AML-193 (cell line): Measurements from ENCODE around the gene KCNQ1.

Experiments used
- DNase-seq, 2 experiments: peaks; one replicate each; lab custom pipeline; 2025; lab: John Stamatoyannopoulos, UW

The KCNQ1 gene

GRCh38 chr11:2732940-2733628, 288.3 kb downstream of the KCNQ1 start:
- no peak for DNase-seq

DNA sequence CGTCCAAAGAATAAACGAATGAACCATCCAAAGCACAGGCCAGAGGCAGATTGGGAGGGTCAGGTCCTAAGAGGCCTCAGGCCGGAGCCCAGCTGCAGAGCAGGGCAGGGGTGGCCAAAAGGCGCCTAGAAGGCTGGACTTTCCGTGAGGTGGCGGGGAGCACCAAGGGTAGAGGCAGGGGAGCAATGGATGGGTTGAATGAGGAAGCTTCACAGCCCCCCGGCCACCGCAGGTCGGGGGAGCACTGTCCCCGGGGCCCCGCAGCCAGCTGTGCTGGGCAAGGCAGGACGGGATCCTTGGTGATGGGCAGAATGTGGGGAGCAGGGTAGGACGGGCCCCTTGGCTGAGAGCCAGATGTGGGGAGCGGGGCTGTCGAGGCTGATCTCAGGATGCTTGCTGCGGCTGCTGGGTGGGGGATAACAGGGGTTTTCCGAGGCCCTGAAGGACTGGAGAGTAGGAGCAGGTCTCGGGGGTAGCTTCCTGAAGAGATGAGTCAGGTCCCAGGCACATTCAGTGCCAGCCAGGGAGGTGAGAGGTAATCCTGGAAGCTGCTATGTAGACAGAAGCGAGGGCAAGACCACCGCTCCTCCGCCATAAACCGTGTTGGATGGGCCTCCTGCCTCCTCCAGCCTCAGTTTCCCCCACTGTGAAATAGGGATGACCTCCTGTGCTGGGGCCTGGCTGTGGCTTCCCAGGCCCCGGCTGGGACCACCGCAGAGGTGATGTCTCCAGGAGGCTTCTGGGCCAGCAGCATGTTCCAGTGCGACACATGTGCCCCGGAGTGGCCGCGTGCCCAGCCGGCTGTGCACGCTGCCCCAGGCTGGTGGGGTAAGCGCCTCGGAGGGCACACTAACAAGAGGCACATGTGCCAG, 289.6 kb downstream of the KCNQ1 start:
- no peak for DNase-seq

- no peak for DNase-seq
These were observed 290.3 kb downstream of the KCNQ1 start for GRCh38 chr11:2735053-2735589.

- DNase-seq = no peak
These were observed 291.9 kb downstream of the KCNQ1 start for GRCh38 chr11:2736577-2737225.

DNA sequence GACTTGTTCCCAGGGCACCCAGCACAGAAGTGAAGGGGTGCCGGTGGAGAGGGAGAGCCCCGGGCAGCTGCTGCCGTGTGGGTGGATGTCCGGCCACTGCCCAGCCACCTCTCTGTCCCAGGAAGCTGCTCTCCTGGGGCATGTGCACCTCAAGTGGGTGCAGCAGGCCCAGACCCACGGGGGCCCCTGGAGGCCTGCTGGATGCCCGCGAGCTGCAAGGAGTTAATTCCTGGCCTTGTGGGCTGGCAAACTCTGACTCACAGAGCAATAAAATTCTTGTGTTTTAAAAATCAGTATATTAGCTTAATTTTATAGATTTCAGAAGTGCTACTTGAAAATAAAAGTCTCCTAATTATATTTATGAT, 292.4 kb downstream of the KCNQ1 start:
- no peak for DNase-seq

DNA sequence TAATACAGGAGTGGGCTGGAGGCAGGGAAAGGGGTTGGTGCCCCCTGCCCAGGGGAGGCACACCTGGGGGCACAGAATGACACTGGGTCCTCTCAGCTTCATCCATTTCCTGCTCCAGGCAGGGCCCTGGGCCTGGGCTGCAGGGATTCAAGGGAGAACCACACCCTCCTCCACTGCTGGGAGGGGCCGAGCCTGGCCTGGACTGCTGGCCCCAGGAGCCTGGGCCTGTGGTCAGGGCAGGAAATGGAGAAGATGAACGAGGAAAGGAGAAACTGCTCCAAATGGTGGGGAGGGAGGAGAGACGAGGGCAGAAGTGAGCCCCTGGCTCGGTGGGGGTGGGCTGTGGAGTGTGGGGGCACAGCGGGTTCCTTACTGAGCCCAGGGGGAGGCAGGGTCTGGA, 293.1 kb downstream of the KCNQ1 start:
- DNase-seq = no peak

- DNase-seq = no peak
These were observed 294.0 kb downstream of the KCNQ1 start for GRCh38 chr11:2738551-2739431.

DNA sequence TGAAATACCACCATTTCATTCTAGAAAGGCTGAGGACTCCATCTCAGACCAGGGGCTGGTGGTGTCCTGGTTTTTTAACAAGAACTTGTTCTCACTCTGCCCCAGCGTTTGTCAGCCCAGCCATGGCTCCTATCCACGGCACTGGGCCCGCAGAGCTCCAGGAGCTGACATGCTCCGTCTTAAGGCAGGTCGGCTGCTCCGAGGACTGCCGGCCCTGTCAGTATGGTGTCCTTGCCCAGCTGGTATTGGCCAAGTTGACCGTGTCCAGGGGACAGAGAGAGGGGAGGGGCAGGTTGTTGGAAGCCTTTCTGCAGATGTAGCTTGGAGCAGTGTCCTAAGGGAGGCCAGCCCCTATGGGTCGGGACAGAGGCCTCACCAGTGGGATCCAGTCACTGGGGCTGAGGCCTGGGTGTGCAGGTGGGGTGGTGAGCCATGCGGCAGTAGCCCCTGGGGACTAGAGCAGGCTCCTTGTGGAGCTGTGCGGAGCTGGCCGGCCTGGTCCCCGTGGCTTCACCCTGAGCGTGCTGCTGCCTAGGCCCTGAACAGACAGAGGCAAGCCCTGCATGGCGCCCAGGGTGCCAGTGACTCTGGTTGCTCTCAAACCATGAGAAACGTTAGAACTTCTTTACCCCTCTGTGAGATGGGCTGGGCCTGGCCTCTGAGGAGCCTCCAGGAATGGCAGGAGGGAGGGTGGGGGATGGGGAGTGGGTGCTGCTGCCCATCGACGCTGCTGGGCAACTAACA, 294.9 kb downstream of the KCNQ1 start:
- DNase-seq = no peak

DNA sequence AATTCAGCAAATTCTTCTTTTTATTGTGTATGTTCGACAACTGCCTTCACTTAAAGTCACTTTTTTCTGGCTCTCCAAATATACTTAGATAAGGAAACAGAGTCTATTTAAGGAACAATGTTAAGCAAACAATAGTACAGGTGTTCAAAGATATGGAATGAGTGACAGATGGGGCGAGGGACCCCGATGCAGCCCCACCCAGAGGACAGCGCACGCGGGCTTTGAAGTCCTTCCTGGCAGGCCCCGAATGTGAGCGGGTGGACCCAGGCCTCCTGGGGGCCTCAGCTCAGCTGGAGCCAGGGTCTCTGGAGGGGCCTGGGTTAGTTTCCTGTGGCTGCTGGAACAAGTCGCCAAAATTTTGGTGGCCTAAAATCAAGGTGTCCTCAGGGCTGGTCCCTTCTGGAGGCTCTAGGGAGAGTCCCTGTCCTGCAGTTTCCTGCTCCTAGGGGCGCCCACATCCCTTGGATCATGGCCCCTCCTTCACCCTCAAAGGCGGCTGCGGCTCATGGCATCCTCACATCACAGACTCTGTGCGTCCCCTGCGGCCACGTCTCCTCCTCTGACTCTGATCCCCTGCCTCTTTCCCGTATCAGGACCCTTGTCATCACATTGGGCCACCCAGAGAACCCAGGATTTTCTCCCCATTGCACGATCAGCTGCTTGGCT, 295.6 kb downstream of the KCNQ1 start:
- no peak for DNase-seq

GRCh38 chr11:2741006-2741376, 296.2 kb downstream of the KCNQ1 start:
- DNase-seq = no peak

DNA sequence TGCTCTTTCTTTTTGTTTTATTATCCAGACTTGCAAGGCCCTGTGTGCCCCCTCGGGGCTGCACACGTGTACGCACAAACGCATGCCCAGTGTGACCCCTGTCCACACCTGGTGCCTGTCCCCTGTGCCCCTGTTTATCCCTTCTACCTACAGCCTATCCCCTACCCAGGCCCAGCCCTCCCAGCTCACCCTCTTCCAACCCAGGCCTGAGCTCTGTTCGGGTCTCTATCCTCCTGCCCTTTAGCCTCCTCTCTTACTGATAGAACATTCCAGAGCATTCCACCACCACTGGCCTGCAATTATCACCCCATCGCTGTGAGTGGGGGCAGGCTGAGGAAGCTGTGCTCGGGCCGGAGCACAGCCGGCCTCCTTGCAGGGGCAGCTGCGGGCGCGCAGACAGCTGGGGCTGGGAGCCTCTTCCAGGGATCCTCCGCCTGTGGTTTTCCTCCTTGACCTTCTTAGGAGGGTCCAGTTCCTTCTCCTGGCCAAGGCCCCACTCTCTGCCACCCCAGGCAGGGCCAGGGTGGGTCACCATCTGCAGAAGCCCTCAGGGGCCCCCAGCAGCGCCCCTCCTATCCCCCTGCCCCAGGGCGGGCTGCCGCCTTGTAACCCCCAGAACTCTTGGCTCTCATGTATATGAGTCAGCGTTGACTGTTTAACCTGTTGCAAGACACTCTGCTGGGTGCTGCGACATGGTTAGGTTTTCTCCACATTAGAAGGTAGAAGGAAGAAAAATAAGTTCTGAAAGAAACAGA, 296.7 kb downstream of the KCNQ1 start:
- no peak for DNase-seq

DNA sequence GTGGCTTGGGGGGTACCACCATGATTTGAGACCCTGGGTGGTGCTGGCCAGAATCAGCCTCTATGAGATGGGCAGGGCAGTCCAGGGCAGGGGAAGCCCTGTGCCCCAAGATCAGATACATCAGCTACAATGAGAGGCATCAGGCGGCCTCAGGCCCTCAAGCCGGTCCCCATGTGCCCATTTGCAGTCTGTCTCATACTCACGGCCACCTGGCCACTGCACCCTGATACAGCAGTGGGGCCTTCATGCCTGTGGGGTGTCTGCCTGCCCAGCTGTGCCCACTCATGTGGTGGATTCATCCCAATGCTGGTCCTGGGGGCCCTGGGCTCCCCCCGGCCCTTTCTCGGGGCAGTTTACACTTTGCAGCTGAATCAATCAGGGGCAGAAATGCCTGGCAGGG, 297.4 kb downstream of the KCNQ1 start:
- DNase-seq = no peak

DNA sequence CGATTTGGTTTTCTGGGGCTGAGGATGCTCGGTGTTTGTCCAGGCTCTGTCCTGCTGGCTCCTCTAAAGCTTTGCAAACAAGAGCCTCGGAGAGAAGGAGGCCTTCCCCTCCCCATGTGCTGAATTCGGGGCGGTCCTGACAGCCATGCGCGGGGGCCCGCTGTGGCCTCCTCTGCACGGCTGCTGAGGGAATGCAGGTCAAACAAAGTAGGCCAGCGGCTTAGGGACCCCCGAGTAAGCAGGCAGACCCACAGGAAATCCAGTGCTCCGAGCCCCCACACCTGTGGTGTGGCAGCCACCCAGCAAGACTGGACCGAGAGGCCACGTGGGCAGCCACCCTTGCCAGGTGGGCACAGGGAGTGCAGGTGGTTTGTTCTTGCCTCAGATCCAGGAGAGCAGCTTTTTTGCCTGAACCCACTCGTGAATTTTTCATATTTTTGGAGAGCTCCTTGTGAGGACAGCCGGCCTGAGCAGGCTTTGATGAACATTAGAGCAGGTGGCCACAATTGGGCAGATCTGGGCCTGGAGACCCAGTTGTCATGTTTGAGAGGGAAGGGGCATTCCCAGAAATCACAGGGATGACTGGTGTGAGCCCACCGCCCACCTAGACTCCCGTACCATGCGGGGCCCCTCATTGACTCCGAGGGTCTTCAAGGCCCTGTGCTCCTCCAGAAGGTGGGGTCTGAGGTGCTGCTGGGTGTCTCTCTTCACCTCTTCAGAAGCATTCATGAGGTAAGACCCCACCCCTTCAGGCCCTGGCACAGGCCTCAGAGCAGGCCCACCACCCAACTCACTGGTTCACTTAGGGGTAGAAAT, 298.0 kb downstream of the KCNQ1 start:
- DNase-seq = no peak

- DNase-seq = no peak
These were observed 298.8 kb downstream of the KCNQ1 start for GRCh38 chr11:2743427-2744110.

DNA sequence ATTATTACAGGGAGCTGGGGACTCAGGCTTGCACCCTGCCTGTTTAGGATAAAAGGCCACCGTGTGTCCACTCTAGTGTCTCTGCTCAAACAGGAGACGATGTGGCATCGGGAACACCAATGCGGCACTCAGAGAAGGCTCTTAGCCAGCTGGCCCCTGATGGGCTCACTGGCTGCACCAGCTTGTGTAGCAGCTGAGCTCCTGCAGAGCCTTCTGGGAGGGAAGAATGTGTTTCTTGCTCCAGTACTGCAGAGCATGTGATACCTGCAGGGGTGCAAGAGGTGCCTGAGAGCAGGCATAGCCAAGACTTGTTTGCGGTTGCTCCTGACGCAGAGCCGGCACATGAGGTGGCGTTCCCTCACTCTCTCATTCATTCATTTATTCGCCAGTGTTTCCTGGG, 299.4 kb downstream of the KCNQ1 start:
- DNase-seq = no peak

DNA sequence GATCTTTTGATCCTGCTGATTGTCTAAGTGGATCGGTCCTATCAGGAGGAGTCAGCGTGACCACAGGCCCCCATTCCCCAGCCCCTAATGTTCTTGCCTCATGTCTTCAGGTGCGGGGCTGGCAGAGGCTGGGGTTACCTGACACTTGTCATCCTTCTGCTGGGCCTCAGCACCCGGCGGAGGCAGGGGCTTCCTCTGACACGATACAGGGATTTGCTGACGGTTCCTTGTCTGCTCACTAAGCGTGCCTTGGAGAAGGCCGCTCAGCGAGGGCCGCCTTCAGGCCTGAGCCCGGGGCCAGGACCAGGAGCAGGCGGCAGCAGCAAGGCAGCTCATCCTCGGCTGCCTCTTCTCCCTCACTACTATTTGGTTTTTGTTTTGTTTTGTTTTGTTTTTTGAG, 300.7 kb downstream of the KCNQ1 start:
- no peak for DNase-seq

GRCh38 chr11:2746401-2747247, 301.8 kb downstream of the KCNQ1 start:
- no peak for DNase-seq
